HepG2 (cell line): Measurements from ENCODE around the gene ATP8B1. TPM values are rescaled to one million over a fixed set of nuclear protein-coding genes. Genes with fewer than 3 reads are reported as not detected.

Experiments
- ATAC-seq: fragments of 200-7000 bp; cut with Tn5 transposase; 3 replicates; pipeline ENCODE4 v1.9.1; 2020; ENCODE audit warnings: mild to moderate bottlenecking, moderate library complexity
- BruUV-seq: library from RNA; stranded (reverse); fragments of 400-500 nt; replicated peaks from 2 replicates; lab custom pipeline; 2021; lab: Mats Ljungman, UMichigan
- CTCF ChIA-PET: fragments of 300-600 bp; formaldehyde crosslinking; extraction: SDS; loops from one replicate; lab custom pipeline; 2021; ENCODE audit warnings: low total read pairs, inconsistent platforms, low intra/inter-chr PET ratio; lab: Yijun Ruan, JAX
- POLR2A ChIA-PET: fragments of 350-600 bp; sonication (Branson Sonifier 250); formaldehyde crosslinking; loops from one replicate; lab custom pipeline; 2020; ENCODE audit warnings: antibody characterized with exemption, inconsistent platforms; lab: Yijun Ruan, JAX
- DNase-seq: peaks from one replicate; pipeline ENCODE4 v3.0.0-alpha.2; 2015; ENCODE audit warnings: low spot score
- FAIRE-seq: peaks from 3 replicates; lab custom pipeline; 2011; peaks lifted over from hg19 to GRCh38; lab: Jason Lieb, UNC
- H2AFZ ChIP-seq: one replicate; pipeline ENCODE4 v1.6.1; 2011; ENCODE audit warnings: low read length, inconsistent platforms
- H3K27ac ChIP-seq: fragments of 300-600 bp; 3 replicates; pipeline ENCODE4 v1.8.0; 2011; ENCODE audit warnings: mixed run types, mild to moderate bottlenecking, mixed read lengths, low read length, inconsistent platforms; ENCODE audit not compliant: insufficient read depth; ENCODE audit errors: extremely low read length
- H3K27me3 ChIP-seq, 2 experiments: fragments of 200-600 bp in 1 of 2; 2 replicates in 1 of 2; 3 replicates in 1 of 2; pipeline versions ENCODE4 v1.6.0 to v1.8.0; 2011; ENCODE audit warnings: low read length in 2 of 2, mild to moderate bottlenecking in 2 of 2, moderate library complexity in 2 of 2, inconsistent platforms in 1 of 2; ENCODE audit not compliant: insufficient read depth in 2 of 2, control insufficient read depth in 1 of 2
- H3K36me3 ChIP-seq, 2 experiments: fragments of 200-600 bp in 1 of 2; replicated peaks in 1 of 2; 2 replicates in 1 of 2; 3 replicates in 1 of 2; pipeline versions ENCODE4 v1.5.1 to v1.8.0; 2011; ENCODE audit warnings: low read length in 2 of 2, inconsistent platforms in 1 of 2; ENCODE audit not compliant: insufficient read depth in 2 of 2, control insufficient read depth in 1 of 2
- H3K4me1 ChIP-seq: 2 replicates; pipeline ENCODE4 v1.5.1; 2012; ENCODE audit warnings: low read length, inconsistent platforms; ENCODE audit not compliant: insufficient read depth
- H3K4me2 ChIP-seq: 2 replicates; pipeline ENCODE4 v1.6.0; 2011; ENCODE audit warnings: low read depth, low read length, inconsistent platforms
- H3K4me3 ChIP-seq, 3 experiments: fragments of 200-600 bp in 1 of 3; sonication (generic), shearing (Covaris generic) in 1 of 3; replicated peaks in 1 of 3; 2 replicates each; pipeline ENCODE4 v1.5.1; 2011 to 2016; ENCODE audit warnings: low read length in 3 of 3, inconsistent platforms in 2 of 3, low read depth in 2 of 3, mild to moderate bottlenecking in 2 of 3, control low read depth in 1 of 3, mixed read lengths in 1 of 3; ENCODE audit not compliant: insufficient read depth in 1 of 3
- H3K79me2 ChIP-seq: one replicate; pipeline ENCODE4 v1.6.1; 2011; ENCODE audit warnings: low read length, inconsistent platforms; ENCODE audit not compliant: insufficient read depth
- H3K9ac ChIP-seq: 2 replicates; pipeline ENCODE4 v1.6.0; 2011; ENCODE audit warnings: mild to moderate bottlenecking, low read depth, low read length, inconsistent platforms; ENCODE audit not compliant: insufficient read depth
- H3K9me3 ChIP-seq: 2 replicates; pipeline ENCODE4 v1.5.1; 2012; ENCODE audit warnings: mild to moderate bottlenecking, low read length
- H4K20me1 ChIP-seq: 2 replicates; pipeline ENCODE4 v1.6.0; 2011; ENCODE audit warnings: inconsistent platforms, mild to moderate bottlenecking, low read length, moderate library complexity; ENCODE audit not compliant: insufficient read depth
- CHD4 ChIP-seq: fragments of 200-600 bp; sonication (generic); IDR thresholded peaks from 2 replicates; pipeline ENCODE4 v1.7.0; 2017; ENCODE audit warnings: mild to moderate bottlenecking, low read length, borderline replicate concordance
- IRX3 ChIP-seq: sonication (generic); formaldehyde crosslinking; IDR thresholded peaks from 2 replicates; pipeline ENCODE4 v1.8.1; 2023; ENCODE audit warnings: mild to moderate bottlenecking, low read depth, missing genetic modification reagents, borderline replicate concordance
- RARG ChIP-seq: sonication (generic); formaldehyde crosslinking; IDR thresholded peaks from 2 replicates; pipeline ENCODE4 v1.4.0; 2020; ENCODE audit warnings: low read depth, mild to moderate bottlenecking, missing genetic modification reagents
- SIN3A ChIP-seq: IDR thresholded peaks from 2 replicates; pipeline ENCODE4 v1.6.1; 2011; ENCODE audit warnings: low read depth, mild to moderate bottlenecking, control low read depth, low read length, borderline replicate concordance
- SP5 ChIP-seq: IDR thresholded peaks from 2 replicates; pipeline ENCODE4 v1.6.1; 2016; ENCODE audit warnings: low read depth, borderline replicate concordance
- TCF12 ChIP-seq, 2 experiments: fragments of 450-650 bp in 1 of 2; sonication (generic) in 1 of 2; formaldehyde crosslinking in 1 of 2; IDR thresholded peaks; 2 replicates each; pipeline versions ENCODE4 v1.6.1 to v1.8.0; 2017 to 2022; ENCODE audit warnings: antibody characterized with exemption in 1 of 2, mild to moderate bottlenecking in 1 of 2, missing genetic modification reagents in 1 of 2, moderate library complexity in 1 of 2
- ZNF7 ChIP-seq: IDR thresholded peaks from 2 replicates; pipeline ENCODE4 v1.6.1; 2016; ENCODE audit warnings: missing biosample characterization, missing genetic modification reagents
- ZNF770 ChIP-seq: sonication (generic); formaldehyde crosslinking; IDR thresholded peaks from 2 replicates; pipeline ENCODE4 v1.5.0; 2020; ENCODE audit warnings: mild to moderate bottlenecking, missing genetic modification reagents
- WGBS: methylation state at CpG from one replicate; pipeline ENCODE4 v1.1.6; 2017; ENCODE audit warnings: low lambda C conversion rate; 5-methylcytosine and 5-hydroxymethylcytosine counted together
- in situ Hi-C: cut with HindIII; loops from 2 replicates; pipeline ENCODE4 v1.10.0; 2017; ENCODE audit warnings: low pct_unique_long_range_greater_than_20kb; ENCODE audit not compliant: extremely low pct_ligation_motif_present
- intact Hi-C: fragments of 100-400 bp; cut with micrococcal nuclease; formaldehyde crosslinking; loops from one replicate; pipeline ENCODE4 v1.10.0; 2022; ENCODE audit not compliant: unreplicated experiment
- polyA plus RNA-seq, 8 experiments: library from polyadenylated mRNA; depleted of rRNA in 3 of 8; stranded (reverse) in 7 of 8; unstranded in 1 of 8; fragments of >200 nt; fragmentation: Illumina TruSeq in 4 of 8; extraction: Trizol in 4 of 8; gene quantifications; 2 replicates each; pipeline versions ENCODE4 v1.2.1 to v1.2.3, GENCODE V29; 2011 to 2016; ENCODE audit warnings: low read depth in 4 of 8, missing spikeins in 1 of 8, mixed read lengths in 1 of 8; ENCODE audit not compliant: insufficient read depth in 1 of 8
- total RNA-seq, 5 experiments: library from RNA; depleted of rRNA; stranded (reverse); fragments of >200 nt; fragmentation: Illumina TruSeq; extraction: Trizol; gene quantifications; 2 replicates each; pipeline ENCODE4 v1.2.3, GENCODE V29; 2016; ENCODE audit warnings: low read depth in 1 of 5
- TF ChIP-seq, protein P1 (sequence below): sonication (generic); formaldehyde crosslinking; IDR thresholded peaks from 2 replicates; pipeline ENCODE4 v1.4.0; 2020; ENCODE audit warnings: missing genetic modification reagents

Gene ATP8B1
- total and polyA plus RNA-seq, 2 of the 13 experiments (the other 11 are each of a cell fraction or from before 2014, with no cell fraction given) = 2.8 to 4.0 TPM

DNA sequence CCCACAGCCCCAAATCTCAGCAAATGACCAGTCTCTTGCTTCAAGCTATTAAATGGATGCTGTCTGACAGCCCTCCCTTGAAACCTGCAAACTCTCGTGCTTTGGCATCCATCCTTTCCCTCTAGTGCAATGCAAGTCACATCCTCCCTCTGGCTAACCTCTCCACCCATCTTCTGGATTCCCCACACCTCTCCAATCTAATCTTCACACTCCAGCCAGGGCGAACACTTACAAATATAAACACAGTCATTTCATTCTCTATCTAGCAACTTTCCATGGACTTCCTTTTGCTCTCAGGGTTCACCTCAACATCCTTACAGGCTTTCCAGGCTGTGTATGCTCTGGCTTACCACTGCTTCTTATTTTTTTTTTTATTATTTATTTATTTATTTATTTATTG, 171.4 kb downstream of the ATP8B1 start:
- Histone ChIP-seq H3K4me2 (no peak overlapping the region), H3K9me3 (no peaks in the 10 kb centered on the region), H3K27ac (no peak overlapping the region), H3K36me3 (no peaks in the 10 kb centered on the region), H3K27me3 (no peaks in the 10 kb centered on the region), H4K20me1 (no peaks in the 10 kb centered on the region), H3K4me3 (no peak overlapping the region), H3K79me2 (no peaks in the 10 kb centered on the region), H3K4me1 (peaks cover 34% of the 10 kb centered on the region), H2AFZ (no peak overlapping the region), H3K9ac (no peak overlapping the region)
- ATAC-seq = no peak
- ChIA-PET CTCF (no interaction called here), POLR2A (interaction anchor here (3.5 kb wide), 1 partner anchor 11 kb away, joined by 22 read pairs; the partner anchor contains the start of gene NARS1)
- BruUV-seq = no TSS peak
- in situ Hi-C loops (no loop called here), intact Hi-C loops (loop anchor here (5.0 kb wide), 1 partner anchor 81 kb away; no protein-coding TSS in a partner anchor)
- no peak for DNase-seq
- WGBS = 100% methylated on average over 2 of the region's 2 CpGs
- FAIRE-seq = no peak
- TF ChIP-seq SP5 (CRISPR knock-in tag) = no peak
- TF ChIP-seq, protein P1, sequence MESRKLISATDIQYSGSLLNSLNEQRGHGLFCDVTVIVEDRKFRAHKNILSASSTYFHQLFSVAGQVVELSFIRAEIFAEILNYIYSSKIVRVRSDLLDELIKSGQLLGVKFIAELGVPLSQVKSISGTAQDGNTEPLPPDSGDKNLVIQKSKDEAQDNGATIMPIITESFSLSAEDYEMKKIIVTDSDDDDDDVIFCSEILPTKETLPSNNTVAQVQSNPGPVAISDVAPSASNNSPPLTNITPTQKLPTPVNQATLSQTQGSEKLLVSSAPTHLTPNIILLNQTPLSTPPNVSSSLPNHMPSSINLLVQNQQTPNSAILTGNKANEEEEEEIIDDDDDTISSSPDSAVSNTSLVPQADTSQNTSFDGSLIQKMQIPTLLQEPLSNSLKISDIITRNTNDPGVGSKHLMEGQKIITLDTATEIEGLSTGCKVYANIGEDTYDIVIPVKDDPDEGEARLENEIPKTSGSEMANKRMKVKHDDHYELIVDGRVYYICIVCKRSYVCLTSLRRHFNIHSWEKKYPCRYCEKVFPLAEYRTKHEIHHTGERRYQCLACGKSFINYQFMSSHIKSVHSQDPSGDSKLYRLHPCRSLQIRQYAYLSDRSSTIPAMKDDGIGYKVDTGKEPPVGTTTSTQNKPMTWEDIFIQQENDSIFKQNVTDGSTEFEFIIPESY (CRISPR knock-in tag) = no peak
- TF ChIP-seq, all 625 proteins: peak for 0

- no peaks in the 10 kb centered on the region for H4K20me1 ChIP-seq
- no peaks in the 10 kb centered on the region for H3K9me3 ChIP-seq
- BruUV-seq = no TSS peak
- no peak for DNase-seq
- intact Hi-C loops = loop anchor here (5.0 kb wide), 1 partner anchor 81 kb away; no protein-coding TSS in a partner anchor
- CTCF ChIA-PET = interaction anchor here (0.7 to 1.9 kb wide), 2 partner anchors 228 to 251 kb away, joined by 4 to 5 read pairs; no protein-coding TSS in a partner anchor
- H3K27me3 ChIP-seq = no peaks in the 10 kb centered on the region
- H3K79me2 ChIP-seq = no peaks in the 10 kb centered on the region
- WGBS = 65% methylated on average over 13 of the region's 13 CpGs
- POLR2A ChIA-PET = interaction anchor here (1.0 to 3.5 kb wide), 2 partner anchors 10 to 21 kb away, joined by 3 to 22 read pairs; partner anchors contain the start of gene NARS1
- TF ChIP-seq RARG (CRISPR knock-in tag) = no peak
- 0 out of 2 replicates have a peak, but pooled peaks have one; percentile 26 for TF ChIP-seq CHD4
- no peak for TF ChIP-seq IRX3 (CRISPR knock-in tag)
- no peak for TF ChIP-seq TCF12 (IDR thresholded peaks at IDR 0.05)
- TF ChIP-seq TCF12 (CRISPR knock-in tag; IDR thresholded peaks at IDR 0.05) = no peak
- no peak for TF ChIP-seq SIN3A
- 0 out of 2 replicates have a peak, but pooled peaks have one; percentile 25 for TF ChIP-seq ZNF770 (CRISPR knock-in tag)
- TF ChIP-seq ZNF7 = no peak
- TF ChIP-seq, all 625 proteins: peak for 2
- Histone ChIP-seq H3K4me3 (peak overlapping the region; percentile 60 to 76 (median 69); a peak in 5 of 6 replicates), H3K36me3 (no peaks in the 10 kb centered on the region), H3K4me1 (peaks cover 38% of the 10 kb centered on the region), H3K9ac (peak overlapping the region; percentile 64), H3K27ac (peak overlapping the region; percentile 15), H3K4me2 (peak overlapping the region; percentile 61), H2AFZ (no peak overlapping the region)
- ATAC-seq (no peak), FAIRE-seq (peak; percentile 44)
- in situ Hi-C loops = no loop called here
These were observed 172.1 kb downstream of the ATP8B1 start for GRCh38 chr18:57630754-57631595.
